GM21529 (cell line): ENCODE results near the gene NDOR1.

Experiments
- ATAC-seq: cut with Tn5 transposase; IDR thresholded peaks from one replicate; pipeline ENCODE4 v1.9.1; 2021; ENCODE audit not compliant: unreplicated experiment

Gene NDOR1

DNA sequence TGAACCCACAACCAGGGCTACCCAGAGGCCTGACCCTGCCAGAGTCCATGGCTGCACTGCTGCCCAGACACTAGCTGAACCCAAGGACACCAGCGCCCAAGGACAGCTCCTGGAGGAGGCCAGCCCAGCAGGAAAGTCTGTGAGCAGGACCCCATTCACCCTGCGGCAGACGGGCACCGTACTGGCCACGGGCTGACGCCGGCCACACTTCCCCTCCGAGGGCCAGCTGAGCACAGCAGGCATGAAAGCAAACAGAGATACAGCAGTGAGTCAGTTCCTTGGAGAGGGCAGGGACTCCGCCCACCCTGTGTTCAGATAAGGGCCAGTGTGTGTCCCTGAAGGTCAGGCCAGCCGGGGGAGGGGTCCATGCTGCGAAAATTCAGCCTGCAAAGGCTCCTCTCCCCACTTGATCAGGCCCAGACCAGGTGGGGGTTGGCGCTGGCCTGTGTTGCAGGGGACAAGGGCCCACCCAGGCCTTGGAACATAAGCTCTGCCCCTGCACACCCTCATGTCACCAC, 13.3 kb downstream of the NDOR1 start:
- no peak for ATAC-seq

DNA sequence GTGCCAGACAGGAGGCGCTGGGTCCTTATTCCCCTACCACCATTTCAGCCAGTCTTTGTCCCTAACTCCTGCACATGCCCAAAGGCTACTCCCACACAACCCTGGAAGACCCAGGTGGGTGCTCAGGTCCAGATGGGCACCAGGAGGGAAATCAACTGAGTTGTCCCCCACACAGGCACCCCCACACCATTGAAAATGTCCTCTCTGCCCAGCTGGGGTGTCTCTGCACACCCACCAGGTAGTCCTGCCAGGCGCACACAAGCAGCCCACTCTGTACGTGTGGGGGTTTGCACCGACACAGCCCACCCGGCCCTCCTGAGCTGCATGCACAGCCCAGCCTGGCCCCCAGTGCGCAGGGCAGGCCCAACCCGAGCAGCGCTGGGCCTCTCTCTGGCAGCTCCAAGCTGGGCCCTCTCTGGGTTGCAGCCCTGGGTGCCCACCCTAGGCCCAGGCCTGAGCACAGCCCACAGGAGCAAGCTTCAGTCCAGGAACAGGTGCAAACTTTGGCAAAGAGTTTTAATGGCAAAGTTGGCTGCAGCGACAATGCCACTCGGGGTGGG, 14.3 kb downstream of the NDOR1 start:
- ATAC-seq = no peak

DNA sequence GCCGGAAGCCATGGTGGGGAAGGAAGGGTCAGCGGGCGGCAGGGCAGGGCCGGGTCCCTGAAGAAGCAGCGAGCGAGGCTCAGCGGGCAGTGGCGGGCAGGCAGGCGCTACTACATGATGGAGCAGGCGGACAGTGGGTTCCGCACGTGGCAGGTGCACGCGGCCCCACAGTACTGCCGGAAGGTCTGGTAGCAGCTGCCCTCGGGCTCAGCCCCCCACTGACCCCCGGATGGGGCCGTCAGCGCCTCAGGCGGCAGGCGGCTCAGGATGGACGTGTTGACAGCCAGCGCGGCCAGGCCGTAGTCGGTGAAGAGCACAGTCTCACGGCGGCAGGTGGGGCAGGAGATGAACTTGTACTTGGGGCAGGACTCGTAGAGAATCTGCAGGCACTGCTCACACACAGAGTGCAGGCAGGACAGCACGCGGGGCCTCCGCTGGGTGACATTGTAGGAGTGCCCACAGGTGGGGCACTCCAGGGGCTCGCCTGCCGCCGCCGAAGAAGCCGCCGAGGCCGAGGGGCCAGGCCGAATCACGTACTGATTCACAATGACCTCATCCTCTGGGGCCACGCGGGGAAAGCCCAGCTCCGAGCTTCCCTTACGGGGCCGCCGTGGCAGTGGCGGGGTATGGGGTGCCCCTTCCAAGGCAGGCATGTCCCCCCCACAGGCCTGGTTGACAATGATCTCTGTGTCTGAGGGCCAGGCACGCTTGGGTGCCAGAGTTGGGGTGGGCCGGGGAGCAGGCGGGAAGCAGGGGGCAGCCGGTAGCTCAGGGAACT, 15.0 kb downstream of the NDOR1 start:
- no peak for ATAC-seq

DNA sequence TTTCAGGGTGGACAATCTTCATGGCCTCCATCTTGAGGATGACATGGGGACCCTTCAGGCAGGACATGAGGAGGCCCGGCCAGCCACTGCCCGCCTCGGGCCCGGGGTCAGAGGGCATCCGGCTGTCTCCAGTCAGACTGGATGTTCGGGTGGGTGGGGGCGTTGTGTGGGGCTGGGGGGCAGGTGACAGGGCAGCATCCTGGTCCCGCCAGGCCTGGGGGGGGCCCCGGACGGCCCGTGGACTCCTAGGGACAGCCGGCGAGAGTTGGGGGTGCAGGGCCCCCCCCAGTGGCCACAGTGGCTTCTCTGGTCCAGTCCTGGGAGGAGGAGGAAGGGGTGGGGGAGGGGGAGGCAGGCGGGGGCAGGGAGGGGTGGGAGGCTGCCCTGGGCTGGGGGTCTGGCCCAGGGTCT, 15.6 kb downstream of the NDOR1 start:
- ATAC-seq = no peak

DNA sequence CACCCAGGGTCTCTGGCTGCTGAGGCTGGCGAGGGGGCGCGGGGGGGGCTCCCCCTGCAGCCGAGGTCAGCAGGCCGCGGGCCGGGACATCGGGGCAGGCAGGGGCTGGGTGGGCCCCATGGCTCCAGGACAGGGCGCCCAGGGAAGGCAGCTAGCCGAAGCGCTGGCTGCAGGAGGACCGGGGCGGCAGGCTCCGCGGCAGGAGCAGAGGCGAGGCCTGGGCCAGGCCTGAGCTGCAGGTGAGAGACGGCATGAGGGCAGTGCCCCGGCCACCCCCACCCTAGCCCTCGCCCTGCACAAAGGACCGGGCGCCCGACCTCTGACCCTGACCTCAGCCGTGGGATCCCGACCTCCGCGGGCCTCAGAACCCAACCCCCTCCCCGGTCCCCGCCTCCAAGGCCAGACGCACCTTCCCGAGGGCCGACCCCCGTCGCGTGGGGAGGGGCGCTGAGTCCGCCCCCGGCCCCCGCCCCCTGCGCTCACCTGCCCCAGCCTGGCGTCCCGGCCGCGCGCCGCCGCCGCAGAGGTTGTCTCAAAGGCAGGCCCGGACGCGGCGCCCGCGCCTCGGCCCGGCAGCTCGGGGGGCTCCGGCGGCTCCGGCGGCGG, 16.1 kb downstream of the NDOR1 start:
- no peak for ATAC-seq

DNA sequence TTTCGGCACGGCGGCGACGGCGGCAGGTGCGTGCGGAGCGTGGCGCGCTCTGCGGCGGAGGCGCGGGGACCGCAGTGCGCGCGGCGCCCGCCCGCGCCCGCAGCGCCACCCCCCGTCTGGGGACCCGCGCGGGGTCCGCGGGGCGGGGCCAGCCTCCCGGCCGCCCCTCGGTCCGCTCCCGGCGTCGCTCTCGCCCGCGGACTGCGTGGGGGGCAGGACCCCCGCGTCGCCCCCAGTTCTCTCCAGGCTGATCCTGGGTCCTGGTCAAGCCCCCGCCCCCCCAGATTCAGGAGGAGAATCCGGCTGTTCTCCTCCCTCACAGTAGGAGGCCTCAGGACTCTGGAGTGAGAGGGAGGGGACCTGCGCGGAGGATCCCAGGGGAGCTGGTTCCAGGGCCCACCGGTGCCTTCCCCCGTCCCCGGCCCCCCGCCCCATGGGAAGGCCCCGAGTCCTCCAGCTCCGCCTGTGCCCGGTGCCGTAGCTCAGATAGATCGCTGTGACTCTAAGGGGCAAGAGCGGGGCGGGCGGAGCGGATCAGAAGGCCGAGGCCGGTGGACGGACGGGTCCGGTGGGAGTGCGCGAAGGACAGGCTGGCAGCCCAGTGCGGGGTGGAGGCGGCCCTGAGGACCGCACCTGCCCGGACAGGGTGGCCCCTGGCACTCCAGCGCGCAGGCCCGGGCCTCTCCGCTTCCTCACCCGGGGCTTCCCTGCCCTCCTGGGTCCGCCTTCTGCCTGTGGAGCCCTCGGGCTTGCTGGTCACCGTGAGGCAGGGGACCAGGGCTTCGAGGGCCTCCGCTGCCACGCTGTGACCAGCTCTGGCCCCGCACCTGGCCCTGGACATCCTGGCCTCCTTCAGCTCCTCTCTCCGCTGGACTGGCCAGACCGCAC, 16.9 kb downstream of the NDOR1 start, which contains the start of gene RNF208:
TSS of gene RNF208 (minus strand) at position 51 of the 888 bp plus-strand sequence. CDS start 1,028 bp downstream, outside the sequence.
- ATAC-seq = peak; percentile 2

DNA sequence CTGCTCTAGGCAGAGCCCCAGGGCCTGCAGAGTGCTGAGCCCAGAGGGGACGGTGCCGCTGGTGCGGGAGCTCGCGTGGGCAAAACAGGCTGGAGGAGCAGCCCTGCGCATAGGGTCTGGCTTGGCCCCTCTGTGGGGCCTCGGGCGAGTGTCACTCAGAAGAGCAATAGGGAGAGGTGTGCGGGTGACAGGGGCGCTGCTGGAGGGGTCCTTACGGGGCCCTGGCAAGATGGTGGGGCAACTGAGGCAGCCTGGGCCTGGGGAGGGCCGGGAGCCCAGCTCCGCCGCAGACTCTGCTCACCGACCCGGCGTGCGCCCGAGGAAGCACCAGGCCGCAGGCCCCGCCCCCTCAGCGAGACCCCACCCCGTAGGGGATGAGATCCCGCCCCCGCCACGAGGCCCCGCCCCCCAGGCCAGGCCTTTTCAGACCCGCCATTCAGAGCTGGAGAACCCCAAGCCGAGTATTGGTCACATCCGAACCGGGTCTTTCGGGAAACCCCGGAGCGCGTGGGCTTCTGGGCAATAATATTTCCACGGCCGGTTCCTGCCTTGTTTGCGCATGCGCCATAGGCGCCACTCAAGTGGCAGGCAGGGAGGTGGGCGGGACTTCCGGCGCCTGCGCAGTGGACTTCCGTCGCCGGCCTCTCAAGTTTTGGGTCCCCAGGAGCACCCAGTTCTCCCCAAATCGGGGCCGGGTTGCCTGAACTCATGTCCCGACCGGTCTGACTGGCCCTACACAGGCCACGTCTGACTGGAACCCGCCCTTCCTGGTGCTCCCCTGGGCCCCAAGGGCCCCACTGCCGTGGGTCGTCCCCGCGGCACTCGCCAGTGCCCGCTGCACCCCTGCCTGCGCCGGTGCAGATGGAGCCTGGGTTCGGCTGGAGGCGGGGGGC, 17.8 kb downstream of the NDOR1 start:
- ATAC-seq = peak; percentile 76

DNA sequence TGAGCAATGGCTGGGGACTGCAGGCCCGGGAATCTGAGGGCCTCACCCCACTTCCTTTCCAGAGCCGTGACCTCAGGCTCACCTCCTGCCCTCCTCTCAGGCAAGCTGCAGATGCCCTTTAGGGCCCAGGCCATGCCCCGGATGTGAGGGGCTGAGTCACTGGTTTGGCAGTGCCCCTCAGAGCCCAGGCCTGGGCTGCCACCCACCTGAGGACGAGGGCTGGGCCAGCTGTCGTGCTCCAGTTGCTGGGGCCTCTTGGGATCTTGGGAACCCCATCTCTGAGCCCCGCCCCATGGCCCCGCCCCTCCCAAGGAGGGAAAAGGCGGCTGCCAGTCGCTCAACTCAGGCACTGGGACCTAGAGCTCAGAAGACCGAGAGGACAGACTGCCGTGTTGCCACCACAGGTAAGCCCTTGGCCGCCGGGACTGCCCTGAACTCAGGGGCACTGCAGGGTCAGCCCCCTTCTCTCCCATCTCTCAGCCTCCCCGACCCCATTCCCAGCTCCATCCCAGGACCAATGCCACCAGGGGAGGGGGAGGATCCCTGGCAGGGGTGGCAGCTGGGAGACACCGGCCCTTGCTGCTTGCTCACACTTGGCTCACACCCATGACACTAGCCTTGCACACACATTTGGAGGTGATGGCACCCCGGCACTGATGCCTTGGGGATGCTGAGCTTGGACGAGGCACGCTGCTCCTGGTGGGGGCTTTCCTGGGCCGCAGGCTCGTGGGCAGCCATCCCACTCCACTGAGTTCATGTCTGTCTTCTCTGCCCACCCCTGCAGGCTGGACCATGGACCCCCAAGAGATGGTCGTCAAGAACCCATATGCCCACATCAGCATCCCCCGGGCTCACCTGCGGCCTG, 19.6 kb downstream of the NDOR1 start, which contains the start of gene CYSRT1:
TSS of gene CYSRT1 (plus strand) at position 345 of the 865 bp plus-strand sequence. CDS start at position 793, 448 bp downstream.
- no peak for ATAC-seq

DNA sequence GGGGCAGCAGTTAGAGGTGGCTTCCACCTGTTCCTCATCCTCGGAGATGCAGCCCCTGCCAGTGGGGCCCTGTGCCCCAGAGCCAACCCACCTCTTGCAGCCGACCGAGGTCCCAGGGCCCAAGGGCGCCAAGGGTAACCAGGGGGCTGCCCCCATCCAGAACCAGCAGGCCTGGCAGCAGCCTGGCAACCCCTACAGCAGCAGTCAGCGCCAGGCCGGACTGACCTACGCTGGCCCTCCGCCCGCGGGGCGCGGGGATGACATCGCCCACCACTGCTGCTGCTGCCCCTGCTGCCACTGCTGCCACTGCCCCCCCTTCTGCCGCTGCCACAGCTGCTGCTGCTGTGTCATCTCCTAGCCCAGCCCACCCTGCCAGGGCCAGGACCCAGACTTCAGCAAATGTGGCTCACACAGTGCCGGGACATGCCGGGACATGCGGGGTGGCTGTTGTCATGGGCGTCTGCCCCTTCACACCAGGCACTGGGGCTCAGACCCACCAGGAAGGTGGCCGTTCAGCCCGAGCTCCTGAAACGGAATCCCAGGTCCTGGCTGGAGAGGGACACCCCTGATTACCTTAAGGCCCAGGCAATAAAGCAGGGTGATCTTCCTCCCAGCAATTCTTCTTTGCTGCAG, 20.3 kb downstream of the NDOR1 start:
- ATAC-seq = no peak

DNA sequence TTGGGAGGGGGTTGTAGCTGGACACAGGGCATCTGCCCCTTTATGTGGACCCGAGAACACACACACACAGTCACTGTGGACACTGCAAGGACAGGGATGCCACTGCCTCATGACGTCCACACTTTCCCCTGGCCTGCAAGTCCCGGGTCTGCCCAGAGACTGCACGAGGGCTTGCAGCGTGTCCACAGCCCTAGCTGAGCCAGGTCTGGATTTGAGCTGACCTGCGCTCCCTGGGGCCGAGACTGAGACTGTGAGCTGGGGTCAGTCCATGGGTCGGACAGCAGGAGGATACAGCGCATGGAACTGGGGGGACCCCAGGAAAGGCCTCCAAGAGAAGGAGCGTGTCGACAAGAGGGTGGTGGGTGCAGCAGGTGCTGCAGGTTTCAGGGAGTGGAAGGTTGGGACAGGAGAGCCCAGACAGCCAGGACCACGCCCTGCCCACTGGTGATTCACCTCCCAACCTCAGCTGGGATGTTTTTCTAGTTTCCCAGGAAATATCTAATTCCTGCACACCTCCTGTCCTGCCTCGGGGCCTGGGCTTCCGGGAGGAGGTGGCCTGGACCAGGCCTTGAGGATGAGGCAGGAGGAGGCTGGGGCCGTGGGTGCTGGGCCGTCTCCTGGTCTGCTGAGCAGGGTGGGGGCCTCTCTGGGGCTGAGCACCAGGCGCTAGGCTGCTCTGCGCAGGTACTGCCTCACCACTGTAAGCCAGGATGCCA, 21.0 kb downstream of the NDOR1 start:
- ATAC-seq = no peak

DNA sequence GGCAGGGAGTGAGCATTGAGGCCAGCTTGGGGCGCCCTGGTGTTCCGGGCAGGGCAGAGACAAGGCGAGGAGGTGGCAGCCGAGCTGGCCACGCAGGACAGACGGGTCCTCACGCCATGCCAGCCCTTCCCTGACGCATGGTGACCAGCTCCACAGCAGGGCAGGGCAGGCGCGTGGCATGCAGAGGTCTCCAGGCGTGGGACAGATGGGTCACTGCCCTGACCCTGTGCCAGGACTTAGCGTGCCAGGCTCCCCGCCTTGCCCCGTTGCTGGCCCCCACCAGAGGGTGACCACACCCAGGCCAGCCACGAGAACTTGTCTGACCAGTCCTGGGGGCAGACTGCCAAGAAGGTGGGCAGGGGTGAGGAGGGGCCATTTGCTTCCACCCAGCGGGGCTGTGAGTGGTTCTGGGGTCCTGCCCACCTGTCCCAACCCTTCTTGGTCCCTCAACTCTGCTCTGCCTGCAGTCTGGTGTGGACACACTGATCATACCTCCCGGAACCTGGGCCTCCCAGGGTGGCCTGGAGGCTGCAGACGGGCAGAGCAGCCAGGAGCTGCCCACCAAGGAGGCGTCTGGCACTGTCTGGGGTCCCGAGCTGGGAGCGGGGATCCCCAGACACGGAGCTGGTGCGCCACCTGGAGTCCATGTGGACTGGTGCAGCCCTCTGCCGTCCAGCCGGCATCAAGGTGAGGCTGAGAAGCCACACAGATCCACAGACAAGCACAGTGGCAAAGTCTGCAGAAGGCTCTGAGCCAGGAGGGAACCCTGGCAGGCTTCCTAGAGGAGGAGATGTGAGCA, 21.8 kb downstream of the NDOR1 start, which contains the start of gene RNF224:
TSS of gene RNF224 (plus strand) at position 449 of the 799 bp plus-strand sequence. CDS start 834 bp downstream, outside the sequence.
- no peak for ATAC-seq

DNA sequence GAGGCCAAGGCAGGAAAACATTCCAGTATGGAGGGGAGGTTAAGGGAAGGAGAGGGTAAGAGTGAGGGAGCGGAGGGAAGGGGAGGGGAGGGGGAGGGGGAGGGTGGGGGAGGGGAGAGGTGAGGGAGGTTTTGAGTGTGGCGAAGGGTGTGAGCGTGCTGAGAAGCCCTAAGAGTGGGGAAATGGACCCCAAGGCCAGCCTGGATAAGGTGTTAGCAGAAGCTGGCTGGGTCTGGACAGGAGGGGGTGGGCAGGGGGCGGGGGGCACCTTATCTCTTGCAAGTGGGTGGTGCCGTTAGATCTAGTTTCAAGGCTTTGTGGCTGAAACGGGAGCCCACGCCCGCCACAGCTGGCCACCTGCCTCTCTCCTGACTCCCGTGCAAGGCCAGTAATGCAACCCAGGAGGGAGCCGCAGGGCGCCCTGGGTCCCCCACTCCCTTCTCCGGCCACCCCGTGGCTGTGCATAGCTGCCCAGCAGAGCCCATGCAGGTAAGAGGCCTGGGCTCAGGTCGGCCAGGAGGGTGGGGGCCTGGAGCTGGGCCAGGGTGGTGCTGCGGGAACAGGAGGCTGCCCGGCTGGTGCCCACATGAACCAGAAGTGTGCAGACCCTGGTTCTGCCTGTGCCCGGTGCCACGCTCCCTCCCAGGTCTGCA, 22.5 kb downstream of the NDOR1 start:
- ATAC-seq = no peak

DNA sequence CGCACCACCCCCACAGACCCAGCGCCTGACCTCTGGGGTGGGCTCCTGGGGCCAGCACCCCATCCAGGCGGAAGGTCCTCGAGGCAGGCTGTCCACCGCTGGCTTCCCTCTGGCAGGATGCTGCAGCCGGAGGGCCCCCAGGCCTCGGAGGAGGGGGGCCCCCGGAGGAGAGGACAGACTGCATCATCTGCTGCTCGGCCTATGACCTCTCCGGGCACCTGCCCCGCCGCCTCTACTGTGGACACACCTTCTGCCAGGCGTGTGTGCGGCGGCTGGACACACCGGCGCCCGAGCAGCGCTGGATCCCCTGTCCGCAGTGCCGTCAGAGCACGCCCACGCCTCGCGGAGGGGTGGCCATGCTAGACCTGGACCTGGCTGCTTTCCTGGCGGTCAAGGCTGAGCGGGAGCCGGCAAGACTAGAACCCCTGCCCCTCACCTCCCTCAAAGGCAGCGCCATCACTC, 23.0 kb downstream of the NDOR1 start:
- no peak for ATAC-seq

DNA sequence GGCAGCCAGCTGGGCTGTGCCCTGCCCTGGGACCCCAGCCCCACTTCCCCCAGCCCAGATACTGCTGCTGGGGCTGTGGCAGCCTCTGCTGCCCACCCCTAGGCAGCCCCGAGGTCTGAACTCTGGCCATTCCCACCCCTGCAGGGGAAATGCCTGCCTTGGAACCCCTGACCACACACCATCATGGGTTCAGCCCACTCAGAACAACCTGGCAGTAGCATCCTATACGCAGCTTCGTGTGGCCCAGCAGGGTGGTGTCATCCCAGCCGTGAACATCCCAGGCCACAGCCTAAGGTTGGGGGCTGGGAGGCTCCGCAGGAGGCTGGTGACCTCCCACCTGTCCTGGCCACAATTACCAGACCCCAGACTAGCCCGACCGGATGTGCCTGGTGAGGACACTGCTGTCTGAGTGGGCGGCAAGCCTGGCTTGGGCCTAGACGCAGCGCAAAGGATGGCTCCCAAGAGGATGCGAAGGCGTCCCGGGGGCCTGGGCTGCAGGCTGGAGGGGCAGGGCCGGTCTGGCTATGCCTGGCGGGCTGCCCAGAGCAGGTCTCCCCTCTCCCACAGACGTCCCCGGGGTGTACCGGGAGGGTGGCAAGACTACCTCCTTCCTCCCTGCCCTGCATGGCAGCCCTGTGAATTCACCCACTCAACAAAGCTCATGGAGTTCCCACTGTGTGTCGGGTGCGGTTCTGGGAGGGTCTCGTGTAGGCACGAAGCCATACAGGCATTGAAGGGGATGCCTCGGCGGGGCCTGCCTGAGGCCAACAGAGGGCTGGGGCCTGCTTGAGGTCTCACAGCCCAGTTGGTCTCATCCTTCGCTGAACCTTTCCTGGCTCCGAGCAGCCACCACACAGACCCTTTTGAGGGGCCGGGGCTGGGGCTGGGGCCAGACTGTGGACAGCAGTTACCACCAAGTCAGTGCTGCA, 23.7 kb downstream of the NDOR1 start:
- no peak for ATAC-seq
